CD4-positive, alpha-beta T cell (primary cell): Measurements from ENCODE around the gene SLIT2. TPM values are rescaled to one million over a fixed set of nuclear protein-coding genes. Genes with fewer than 3 reads are reported as not detected.

ENCODE experiments used
- ATAC-seq: fragments of 200-7000 bp; cut with Tn5 transposase; one replicate; pipeline ENCODE4 v1.10.0; 2022; ENCODE audit warnings: mild to moderate bottlenecking; ENCODE audit not compliant: poor library complexity
- CTCF ChIA-PET: fragments of 350-600 bp; sonication (Branson Sonifier 250); formaldehyde crosslinking; loops from one replicate; lab custom pipeline; 2021; ENCODE audit warnings: antibody characterized with exemption, inconsistent platforms; lab: Charles Lee
- POLR2A ChIA-PET: fragments of 350-600 bp; sonication (Branson Sonifier 250); formaldehyde crosslinking; loops from one replicate; lab custom pipeline; 2021; ENCODE audit warnings: antibody characterized with exemption, inconsistent platforms; lab: Charles Lee
- DNase-seq, 14 experiments: peaks; one replicate each; pipeline ENCODE4 v3.0.0-alpha.2; 2013 to 2020; ENCODE audit warnings: mixed read lengths in 2 of 14
- H3K27ac ChIP-seq, 2 donors: one replicate each; pipeline versions ENCODE4 v1.5.1 to v1.7.0; 2013; ENCODE audit warnings: low read length in 2 of 2, low read depth in 1 of 2, mild to moderate bottlenecking in 1 of 2
- H3K27me3 ChIP-seq, 2 experiments: 1 replicate in 1 of 2; 2 replicates in 1 of 2; pipeline versions ENCODE4 v1.6.1 to v1.7.0; 2013; ENCODE audit warnings: low read length in 2 of 2, control low read depth in 1 of 2, mild to moderate bottlenecking in 1 of 2, moderate library complexity in 1 of 2; ENCODE audit not compliant: insufficient read depth in 2 of 2, control insufficient read depth in 1 of 2
- H3K36me3 ChIP-seq: one replicate; pipeline ENCODE4 v1.6.1; 2013; ENCODE audit warnings: low read length, control low read depth; ENCODE audit not compliant: insufficient read depth
- H3K4me1 ChIP-seq: one replicate; pipeline ENCODE4 v1.6.1; 2013; ENCODE audit warnings: low read length, control low read depth; ENCODE audit not compliant: insufficient read depth
- H3K4me3 ChIP-seq: one replicate; pipeline ENCODE4 v1.5.1; 2013; ENCODE audit warnings: mild to moderate bottlenecking, low read length, moderate library complexity
- H3K9me3 ChIP-seq, 2 experiments: 1 replicate in 1 of 2; 2 replicates in 1 of 2; pipeline versions ENCODE4 v1.6.1 to v1.7.0; 2013; ENCODE audit warnings: low read length in 2 of 2, mild to moderate bottlenecking in 2 of 2, control low read depth in 1 of 2, moderate library complexity in 1 of 2; ENCODE audit not compliant: control insufficient read depth in 1 of 2, insufficient read depth in 1 of 2
- H3K27ac Mint-ChIP-seq: one replicate; pipeline ENCODE4 v1.8.0; 2020; ENCODE audit warnings: mixed read lengths
- H3K27me3 Mint-ChIP-seq: one replicate; pipeline ENCODE4 v1.8.0; 2021; ENCODE audit warnings: mixed read lengths
- H3K36me3 Mint-ChIP-seq: one replicate; pipeline ENCODE4 v1.8.0; 2021; ENCODE audit warnings: low read depth, mixed read lengths
- H3K4me1 Mint-ChIP-seq: one replicate; pipeline ENCODE4 v1.8.0; 2021; ENCODE audit warnings: low read depth, mixed read lengths
- H3K4me3 Mint-ChIP-seq: one replicate; pipeline ENCODE4 v1.8.0; 2020; ENCODE audit warnings: mild to moderate bottlenecking, mixed read lengths
- H3K9me3 Mint-ChIP-seq: one replicate; pipeline ENCODE4 v1.8.0; 2020; ENCODE audit warnings: mixed read lengths
- CTCF ChIP-seq: fragments of 200-600 bp; IDR thresholded peaks from one replicate; pipeline ENCODE4 v1.8.0; 2022; ENCODE audit warnings: antibody characterized with exemption, mild to moderate bottlenecking
- intact Hi-C, 2 experiments: fragments of 100-400 bp; cut with DNase I in 1 of 2; cut with micrococcal nuclease in 1 of 2; formaldehyde crosslinking; loops; one replicate each; pipeline versions ENCODE4 v1.15.1 to v1.9.0; 2023 to 2025; cut with DNase I, micrococcal nuclease
- total RNA-seq, 174 experiments: library from RNA in 2 of 174; stranded (reverse) in 2 of 174; gene quantifications; one replicate each; pipeline ENCODE4 v1.2.3 and lab custom pipeline; 2021 to 2026

The SLIT2 gene
- total RNA-seq, 2 experiments from 2014 or later = not detected

- Histone ChIP-seq H3K4me3 (no peak overlapping the region), H3K4me1 (peaks cover 5% of the 10 kb centered on the region), H3K36me3 (no peaks in the 10 kb centered on the region), H3K27me3 (peaks cover 32 to 47% of the 10 kb centered on the region in 2 experiments), H3K9me3 (peaks cover 0 to 32% of the 10 kb centered on the region in 2 experiments), H3K27ac (no peak overlapping the region)
- Mint-ChIP-seq H3K27me3 (peaks cover 42% of the 10 kb centered on the region), H3K4me3 (no peak overlapping the region), H3K27ac (no peak overlapping the region), H3K4me1 (no peaks in the 10 kb centered on the region), H3K36me3 (no peaks in the 10 kb centered on the region), H3K9me3 (no peaks in the 10 kb centered on the region)
- ATAC-seq (no peak), DNase-seq (no peak)
- CTCF ChIA-PET = no interaction called here
- POLR2A ChIA-PET = no interaction called here
- TF ChIP-seq CTCF = no peak
- intact Hi-C loops = no loop called here
Measured at GRCh38 chr4:20256381-20256881, 4.7 kb downstream of the SLIT2 start.

GRCh38 chr4:20259707-20260106, 8.0 kb downstream of the SLIT2 start:
- ATAC-seq (no peak), DNase-seq (no peak)
- peaks cover 0 to 5% of the 10 kb centered on the region in 2 experiments for H3K9me3 ChIP-seq
- no peaks in the 10 kb centered on the region for H3K36me3 Mint-ChIP-seq
- H3K4me1 Mint-ChIP-seq = no peaks in the 10 kb centered on the region
- no peaks in the 10 kb centered on the region for H3K4me1 ChIP-seq
- POLR2A ChIA-PET = no interaction called here
- H3K27ac ChIP-seq = no peak overlapping the region
- CTCF ChIA-PET = no interaction called here
- H3K4me3 ChIP-seq = no peak overlapping the region
- intact Hi-C loops = no loop called here
- TF ChIP-seq CTCF = no peak
- no peaks in the 10 kb centered on the region for H3K36me3 ChIP-seq
- H3K9me3 Mint-ChIP-seq = no peaks in the 10 kb centered on the region
- H3K4me3 Mint-ChIP-seq = no peak overlapping the region
- H3K27ac Mint-ChIP-seq = no peak overlapping the region
- peaks cover 13 to 20% of the 10 kb centered on the region in 2 experiments for H3K27me3 ChIP-seq
- peaks cover 24% of the 10 kb centered on the region for H3K27me3 Mint-ChIP-seq

- Histone ChIP-seq H3K36me3 (no peaks in the 10 kb centered on the region), H3K4me3 (no peak overlapping the region), H3K9me3 (no peaks in the 10 kb centered on the region), H3K4me1 (no peaks in the 10 kb centered on the region), H3K27me3 (peaks cover 3 to 10% of the 10 kb centered on the region in 2 experiments), H3K27ac (no peak overlapping the region)
- POLR2A ChIA-PET = no interaction called here
- TF ChIP-seq CTCF = no peak
- intact Hi-C loops = no loop called here
- ATAC-seq = no peak
- no peak overlapping the region for H3K27ac Mint-ChIP-seq
- CTCF ChIA-PET = no interaction called here
- H3K36me3 Mint-ChIP-seq = no peaks in the 10 kb centered on the region
- H3K27me3 Mint-ChIP-seq = peaks cover 13% of the 10 kb centered on the region
- no peak for DNase-seq
- no peaks in the 10 kb centered on the region for H3K9me3 Mint-ChIP-seq
- no peaks in the 10 kb centered on the region for H3K4me1 Mint-ChIP-seq
- no peak overlapping the region for H3K4me3 Mint-ChIP-seq
Measured at GRCh38 chr4:20260821-20261220, 9.1 kb downstream of the SLIT2 start.
